H9 (cell line): ENCODE measurements around the gene OGDH. TPM values are rescaled to one million over a fixed set of nuclear protein-coding genes. Genes with fewer than 3 reads are reported as not detected.

ENCODE experiments used
- DNase-seq: peaks from one replicate; pipeline ENCODE4 v3.0.0-alpha.2; 2017
- H2AFZ ChIP-seq: one replicate; pipeline ENCODE4 v1.6.1; 2013; ENCODE audit warnings: mild to moderate bottlenecking, low read length, control low read depth, moderate library complexity
- H2AK5ac ChIP-seq: 2 replicates; pipeline ENCODE4 v1.6.1; 2013; ENCODE audit warnings: low read length, control low read depth, mixed read lengths; ENCODE audit not compliant: insufficient read length
- H2BK120ac ChIP-seq: one replicate; pipeline ENCODE4 v1.6.1; 2013; ENCODE audit warnings: low read depth, mild to moderate bottlenecking, low read length, control low read depth, inconsistent platforms; ENCODE audit not compliant: poor library complexity, severe bottlenecking
- H2BK12ac ChIP-seq: 2 replicates; pipeline ENCODE4 v1.6.1; 2013; ENCODE audit warnings: low read length, control low read depth, mixed read lengths, low read depth; ENCODE audit not compliant: insufficient read length
- H2BK15ac ChIP-seq: 2 replicates; pipeline ENCODE4 v1.6.1; 2013; ENCODE audit warnings: low read depth, low read length, control low read depth
- H2BK20ac ChIP-seq: one replicate; pipeline ENCODE4 v1.6.1; 2013; ENCODE audit warnings: low read depth, mild to moderate bottlenecking, low read length, control low read depth, inconsistent platforms; ENCODE audit not compliant: poor library complexity, severe bottlenecking
- H2BK5ac ChIP-seq: 2 replicates; pipeline ENCODE4 v1.6.1; 2013; ENCODE audit warnings: low read length, control low read depth, mixed read lengths; ENCODE audit not compliant: insufficient read length
- H3K14ac ChIP-seq: 2 replicates; pipeline ENCODE4 v1.6.1; 2013; ENCODE audit warnings: low read length, control low read depth; ENCODE audit not compliant: insufficient read depth
- H3K18ac ChIP-seq: 2 replicates; pipeline ENCODE4 v1.6.1; 2013; ENCODE audit warnings: low read depth, mild to moderate bottlenecking, mixed read lengths, low read length, control low read depth; ENCODE audit not compliant: insufficient read length
- H3K23ac ChIP-seq: 2 replicates; pipeline ENCODE4 v1.6.1; 2013; ENCODE audit warnings: low read length, control low read depth, mixed read lengths, low read depth; ENCODE audit not compliant: insufficient read length
- H3K23me2 ChIP-seq: 2 replicates; pipeline ENCODE4 v1.6.1; 2013; ENCODE audit warnings: low read depth, mild to moderate bottlenecking, mixed read lengths, low read length, control low read depth; ENCODE audit not compliant: insufficient read length, poor library complexity, severe bottlenecking
- H3K27ac ChIP-seq: 2 replicates; pipeline ENCODE4 v1.5.1; 2013; ENCODE audit warnings: low read length, control low read depth, mixed read lengths, low read depth; ENCODE audit not compliant: insufficient read length
- H3K27me3 ChIP-seq: 2 replicates; pipeline ENCODE4 v1.6.1; 2013; ENCODE audit warnings: low read length, control low read depth, inconsistent platforms; ENCODE audit not compliant: insufficient read depth
- H3K4ac ChIP-seq: 2 replicates; pipeline ENCODE4 v1.6.1; 2013; ENCODE audit warnings: low read depth, mild to moderate bottlenecking, control low read depth, inconsistent platforms, low read length, moderate library complexity
- H3K4me1 ChIP-seq: 2 replicates; pipeline ENCODE4 v1.6.1; 2013; ENCODE audit warnings: low read length, control low read depth, inconsistent platforms; ENCODE audit not compliant: insufficient read depth
- H3K4me2 ChIP-seq: 2 replicates; pipeline ENCODE4 v1.6.1; 2013; ENCODE audit warnings: low read length, control low read depth, mixed read lengths; ENCODE audit not compliant: insufficient read length, insufficient read depth
- H3K56ac ChIP-seq: 2 replicates; pipeline ENCODE4 v1.6.1; 2013; ENCODE audit warnings: low read depth, mild to moderate bottlenecking, mixed read lengths, low read length, control low read depth; ENCODE audit not compliant: insufficient read length
- H3K79me1 ChIP-seq: 2 replicates; pipeline ENCODE4 v1.6.1; 2013; ENCODE audit warnings: low read depth, mild to moderate bottlenecking, moderate library complexity, low read length, control low read depth, inconsistent platforms; ENCODE audit not compliant: insufficient read depth, poor library complexity, severe bottlenecking
- H3K79me2 ChIP-seq: 2 replicates; pipeline ENCODE4 v1.6.1; 2013; ENCODE audit warnings: low read length, control low read depth, inconsistent platforms; ENCODE audit not compliant: insufficient read depth
- H3K9ac ChIP-seq: 2 replicates; pipeline ENCODE4 v1.6.1; 2013; ENCODE audit warnings: low read length, control low read depth, mixed read lengths; ENCODE audit not compliant: insufficient read length; ENCODE audit errors: extremely low read depth
- H3K9me3 ChIP-seq: one replicate; pipeline ENCODE4 v1.6.1; 2013; ENCODE audit warnings: low read depth, low read length, inconsistent platforms; ENCODE audit not compliant: control insufficient read depth
- H3T11ph ChIP-seq: one replicate; pipeline ENCODE4 v1.6.1; 2013; ENCODE audit warnings: mild to moderate bottlenecking, low read length, control low read depth, inconsistent platforms
- H4K20me1 ChIP-seq: one replicate; pipeline ENCODE4 v1.6.1; 2013; ENCODE audit not compliant: control insufficient read depth, insufficient read length, insufficient read depth
- H4K5ac ChIP-seq: 2 replicates; pipeline ENCODE4 v1.6.1; 2013; ENCODE audit warnings: low read depth, mild to moderate bottlenecking, mixed read lengths, low read length, control low read depth; ENCODE audit not compliant: insufficient read length
- H4K8ac ChIP-seq: replicated peaks from 2 replicates; pipeline ENCODE4 v1.6.1; 2013; ENCODE audit warnings: low read length, control low read depth, mixed read lengths, low read depth; ENCODE audit not compliant: insufficient read length
- H4K91ac ChIP-seq: 2 replicates; pipeline ENCODE4 v1.6.1; 2013; ENCODE audit warnings: low read depth, mild to moderate bottlenecking, moderate library complexity, mixed read lengths, low read length, control low read depth; ENCODE audit not compliant: insufficient read length
- H3K27ac Mint-ChIP-seq, 3 experiments: 2 replicates in 2 of 3; 3 replicates in 1 of 3; pipeline ENCODE4 v1.8.0; 2020 to 2021; ENCODE audit warnings: mixed read lengths in 3 of 3, mild to moderate bottlenecking in 1 of 3, moderate library complexity in 1 of 3
- H3K27me3 Mint-ChIP-seq: 2 replicates; pipeline ENCODE4 v1.8.0; 2021; ENCODE audit warnings: low read depth, mild to moderate bottlenecking, moderate library complexity, mixed read lengths
- H3K36me3 Mint-ChIP-seq, 3 experiments: 2 replicates in 2 of 3; 3 replicates in 1 of 3; pipeline ENCODE4 v1.8.0; 2020 to 2021; ENCODE audit warnings: low read depth in 3 of 3, mixed read lengths in 3 of 3; ENCODE audit not compliant: insufficient read depth in 1 of 3
- H3K4me1 Mint-ChIP-seq, 2 experiments: 2 replicates each; pipeline ENCODE4 v1.8.0; 2020; ENCODE audit warnings: mixed read lengths in 2 of 2
- H3K4me3 Mint-ChIP-seq, 2 experiments: 2 replicates in 1 of 2; 3 replicates in 1 of 2; pipeline ENCODE4 v1.8.0; 2020 to 2021; ENCODE audit warnings: mild to moderate bottlenecking in 2 of 2, mixed read lengths in 2 of 2, moderate library complexity in 1 of 2
- H3K9me3 Mint-ChIP-seq, 2 experiments: 2 replicates in 1 of 2; 3 replicates in 1 of 2; pipeline ENCODE4 v1.8.0; 2020; ENCODE audit warnings: mild to moderate bottlenecking in 2 of 2, mixed read lengths in 2 of 2, moderate library complexity in 1 of 2
- WGBS: extraction: QIAGEN DNeasy Blood & Tissue Kit; methylation state at CpG from one replicate; pipeline ENCODE4 v1.1.7; 2013; ENCODE audit warnings: missing lambda C conversion rate, low lambda C conversion rate, mixed read lengths; ENCODE audit not compliant: insufficient read length; ENCODE audit errors: extremely low coverage; 5-methylcytosine and 5-hydroxymethylcytosine counted together
- total RNA-seq: library from RNA; stranded (reverse); gene quantifications from 2 replicates; pipeline ENCODE4 v1.2.1, GENCODE V29; 2021
- TF ChIP-seq, protein P1 (sequence below): fragments of 200-600 bp; sonication (generic); conservative IDR thresholded peaks from 3 replicates; pipeline ENCODE4 v1.8.0; 2021; ENCODE audit warnings: antibody characterized with exemption, mild to moderate bottlenecking

The OGDH gene
- total RNA-seq, 1 experiment from 2014 or later: 77.3 TPM

DNA sequence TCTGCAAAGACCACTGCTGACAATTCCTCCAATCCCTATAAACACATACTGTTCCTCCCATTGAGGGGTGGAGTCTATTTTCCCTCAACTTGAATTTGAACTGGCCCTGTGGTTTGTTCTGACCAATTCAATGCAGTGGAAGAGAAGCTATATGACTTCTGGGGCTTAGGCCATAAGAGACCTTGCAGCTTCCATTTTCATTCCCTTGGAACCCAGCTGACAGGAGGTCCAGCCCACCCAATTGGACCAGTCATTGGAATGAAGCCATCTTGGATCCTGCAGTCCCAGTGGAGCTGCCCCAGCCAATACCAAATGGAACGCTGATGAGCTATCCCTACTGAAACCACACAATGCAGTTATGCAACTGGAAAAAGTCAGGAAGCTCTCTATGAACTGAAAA lies 15.5 kb upstream of the OGDH start:
- Histone ChIP-seq H3K18ac (no peak overlapping the region), H3K4me1 (no peaks in the 10 kb centered on the region), H3K14ac (no peak overlapping the region), H3K79me1 (no peaks in the 10 kb centered on the region), H3K23ac (no peak overlapping the region), H2AFZ (no peak overlapping the region), H2BK120ac (no peak overlapping the region), H3T11ph (no peak overlapping the region), H3K27ac (no peak overlapping the region), H3K9ac (no peak overlapping the region), H2AK5ac (no peak overlapping the region), H4K20me1 (no peaks in the 10 kb centered on the region), H4K5ac (no peak overlapping the region), H4K8ac (no peak overlapping the region), H2BK5ac (no peak overlapping the region), H3K4me2 (no peak overlapping the region), H3K79me2 (no peaks in the 10 kb centered on the region), H3K27me3 (no peaks in the 10 kb centered on the region), H3K23me2 (no peaks in the 10 kb centered on the region), H4K91ac (no peak overlapping the region), H3K56ac (no peak overlapping the region), H3K4ac (no peak overlapping the region), H2BK12ac (no peak overlapping the region), H2BK20ac (no peak overlapping the region), H3K9me3 (no peaks in the 10 kb centered on the region), H2BK15ac (no peak overlapping the region)
- no peak for DNase-seq
- H3K4me1 Mint-ChIP-seq: no peaks in the 10 kb centered on the region
- no peak overlapping the region for H3K27ac Mint-ChIP-seq
- TF ChIP-seq, protein P1, sequence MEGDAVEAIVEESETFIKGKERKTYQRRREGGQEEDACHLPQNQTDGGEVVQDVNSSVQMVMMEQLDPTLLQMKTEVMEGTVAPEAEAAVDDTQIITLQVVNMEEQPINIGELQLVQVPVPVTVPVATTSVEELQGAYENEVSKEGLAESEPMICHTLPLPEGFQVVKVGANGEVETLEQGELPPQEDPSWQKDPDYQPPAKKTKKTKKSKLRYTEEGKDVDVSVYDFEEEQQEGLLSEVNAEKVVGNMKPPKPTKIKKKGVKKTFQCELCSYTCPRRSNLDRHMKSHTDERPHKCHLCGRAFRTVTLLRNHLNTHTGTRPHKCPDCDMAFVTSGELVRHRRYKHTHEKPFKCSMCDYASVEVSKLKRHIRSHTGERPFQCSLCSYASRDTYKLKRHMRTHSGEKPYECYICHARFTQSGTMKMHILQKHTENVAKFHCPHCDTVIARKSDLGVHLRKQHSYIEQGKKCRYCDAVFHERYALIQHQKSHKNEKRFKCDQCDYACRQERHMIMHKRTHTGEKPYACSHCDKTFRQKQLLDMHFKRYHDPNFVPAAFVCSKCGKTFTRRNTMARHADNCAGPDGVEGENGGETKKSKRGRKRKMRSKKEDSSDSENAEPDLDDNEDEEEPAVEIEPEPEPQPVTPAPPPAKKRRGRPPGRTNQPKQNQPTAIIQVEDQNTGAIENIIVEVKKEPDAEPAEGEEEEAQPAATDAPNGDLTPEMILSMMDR: no peak
- H3K27me3 Mint-ChIP-seq: peaks cover 8% of the 10 kb centered on the region; the same call in 1 of the 2 replicates
- no peak overlapping the region for H3K4me3 Mint-ChIP-seq
- no peaks in the 10 kb centered on the region for H3K36me3 Mint-ChIP-seq
- WGBS: no CpG with 5 or more reads among the region's 1 CpG
- no peaks in the 10 kb centered on the region for H3K9me3 Mint-ChIP-seq
